Amniotic epithelial cell (primary cell): ENCODE data around the gene SASH3.

Experiments
- DNase-seq: peaks from one replicate; pipeline ENCODE4 v3.0.0-alpha.2; 2010; ENCODE audit warnings: low read depth

Gene SASH3

GRCh38 chrX:129759576-129760061, 20.1 kb upstream of the SASH3 start:
- DNase-seq, result peak; percentile 80

- no peak for DNase-seq
These were observed 19.6 kb upstream of the SASH3 start for GRCh38 chrX:129760155-129760554.

GRCh38 chrX:129760981-129761380, 18.8 kb upstream of the SASH3 start:
- no peak for DNase-seq

- DNase-seq, result no peak
These were observed 18.2 kb upstream of the SASH3 start for GRCh38 chrX:129761596-129761995.

GRCh38 chrX:129762448-129762847, 17.3 kb upstream of the SASH3 start:
- no peak for DNase-seq

GRCh38 chrX:129763666-129764065, 16.1 kb upstream of the SASH3 start:
- no peak for DNase-seq

- DNase-seq, result no peak
These were observed 11.6 kb upstream of the SASH3 start for GRCh38 chrX:129768186-129768585.

- peak; percentile 68 for DNase-seq
These were observed 10.9 kb upstream of the SASH3 start for GRCh38 chrX:129768586-129769466.

- no peak for DNase-seq
These were observed 10.1 kb upstream of the SASH3 start for GRCh38 chrX:129769467-129770154.

GRCh38 chrX:129771266-129771995, 8.3 kb upstream of the SASH3 start:
- DNase-seq, result no peak

- DNase-seq, result no peak
These were observed 6.8 kb upstream of the SASH3 start for GRCh38 chrX:129772796-129773431.

GRCh38 chrX:129773649-129774458, 5.9 kb upstream of the SASH3 start:
- no peak for DNase-seq

- DNase-seq, result peak; percentile 17
These were observed 2.3 kb upstream of the SASH3 start for GRCh38 chrX:129777218-129778030.

- no peak for DNase-seq
These were observed 570 bp upstream of the SASH3 start for GRCh38 chrX:129779086-129779672.

GRCh38 chrX:129780441-129781105, 824 bp downstream of the SASH3 start:
- no peak for DNase-seq

GRCh38 chrX:129781134-129781672, 1.5 kb downstream of the SASH3 start:
- DNase-seq, result no peak

- no peak for DNase-seq
These were observed 2.1 kb downstream of the SASH3 start for GRCh38 chrX:129781680-129782495.

- no peak for DNase-seq
These were observed 3.0 kb downstream of the SASH3 start for GRCh38 chrX:129782706-129783105.
